Measurements from ENCODE around the gene KCND2.

DNA sequence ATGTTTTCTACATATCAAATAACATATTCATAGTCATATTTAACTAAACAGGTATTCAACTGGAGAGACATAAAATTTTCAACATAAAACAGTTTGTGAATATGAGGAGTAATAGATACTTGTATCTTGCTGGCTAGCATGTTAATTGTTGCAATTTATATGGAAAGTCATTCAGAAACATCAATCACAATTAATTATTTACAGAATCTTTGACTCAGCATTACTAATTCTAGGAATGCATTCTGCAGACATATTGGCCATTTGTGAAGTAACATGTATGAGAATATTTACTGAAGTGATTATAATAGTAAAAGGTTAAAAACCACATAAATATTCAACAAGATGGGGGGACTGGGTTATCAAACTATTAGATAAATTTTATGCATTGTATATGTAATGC is 381.3 kb downstream of the KCND2 start:
- TF ChIP-seq, protein P1, sequence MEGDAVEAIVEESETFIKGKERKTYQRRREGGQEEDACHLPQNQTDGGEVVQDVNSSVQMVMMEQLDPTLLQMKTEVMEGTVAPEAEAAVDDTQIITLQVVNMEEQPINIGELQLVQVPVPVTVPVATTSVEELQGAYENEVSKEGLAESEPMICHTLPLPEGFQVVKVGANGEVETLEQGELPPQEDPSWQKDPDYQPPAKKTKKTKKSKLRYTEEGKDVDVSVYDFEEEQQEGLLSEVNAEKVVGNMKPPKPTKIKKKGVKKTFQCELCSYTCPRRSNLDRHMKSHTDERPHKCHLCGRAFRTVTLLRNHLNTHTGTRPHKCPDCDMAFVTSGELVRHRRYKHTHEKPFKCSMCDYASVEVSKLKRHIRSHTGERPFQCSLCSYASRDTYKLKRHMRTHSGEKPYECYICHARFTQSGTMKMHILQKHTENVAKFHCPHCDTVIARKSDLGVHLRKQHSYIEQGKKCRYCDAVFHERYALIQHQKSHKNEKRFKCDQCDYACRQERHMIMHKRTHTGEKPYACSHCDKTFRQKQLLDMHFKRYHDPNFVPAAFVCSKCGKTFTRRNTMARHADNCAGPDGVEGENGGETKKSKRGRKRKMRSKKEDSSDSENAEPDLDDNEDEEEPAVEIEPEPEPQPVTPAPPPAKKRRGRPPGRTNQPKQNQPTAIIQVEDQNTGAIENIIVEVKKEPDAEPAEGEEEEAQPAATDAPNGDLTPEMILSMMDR (conservative IDR thresholded peaks at IDR 0.05; ENCODE audit: low read length): no peak
- TF ChIP-seq EZH2phosphoT487 (IDR thresholded peaks at IDR 0.05; ENCODE audit: borderline replicate concordance, low read depth, low read length): no peak
